Measurements from ENCODE around the gene SUGT1.

DNA sequence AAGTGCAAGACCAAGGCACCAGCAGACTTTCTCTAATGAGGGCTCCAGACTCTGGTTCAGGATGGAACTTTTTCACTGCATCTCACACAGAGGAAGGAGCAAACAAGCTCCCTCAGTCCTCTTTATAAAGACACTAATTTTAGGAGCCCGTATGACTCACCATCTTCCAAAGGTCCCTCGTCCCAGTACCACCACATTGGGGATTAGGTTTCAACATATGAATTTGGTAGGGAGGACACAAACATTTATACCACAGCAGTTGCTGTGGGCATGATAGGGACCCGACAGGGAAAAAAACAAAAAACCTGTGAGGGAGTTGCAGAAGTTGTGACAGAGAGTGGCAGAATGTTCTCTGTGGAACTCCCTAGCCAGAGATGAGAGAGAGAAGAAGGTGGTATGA lies 93.5 kb downstream of the SUGT1 start:
- TF ChIP-seq, protein P1, sequence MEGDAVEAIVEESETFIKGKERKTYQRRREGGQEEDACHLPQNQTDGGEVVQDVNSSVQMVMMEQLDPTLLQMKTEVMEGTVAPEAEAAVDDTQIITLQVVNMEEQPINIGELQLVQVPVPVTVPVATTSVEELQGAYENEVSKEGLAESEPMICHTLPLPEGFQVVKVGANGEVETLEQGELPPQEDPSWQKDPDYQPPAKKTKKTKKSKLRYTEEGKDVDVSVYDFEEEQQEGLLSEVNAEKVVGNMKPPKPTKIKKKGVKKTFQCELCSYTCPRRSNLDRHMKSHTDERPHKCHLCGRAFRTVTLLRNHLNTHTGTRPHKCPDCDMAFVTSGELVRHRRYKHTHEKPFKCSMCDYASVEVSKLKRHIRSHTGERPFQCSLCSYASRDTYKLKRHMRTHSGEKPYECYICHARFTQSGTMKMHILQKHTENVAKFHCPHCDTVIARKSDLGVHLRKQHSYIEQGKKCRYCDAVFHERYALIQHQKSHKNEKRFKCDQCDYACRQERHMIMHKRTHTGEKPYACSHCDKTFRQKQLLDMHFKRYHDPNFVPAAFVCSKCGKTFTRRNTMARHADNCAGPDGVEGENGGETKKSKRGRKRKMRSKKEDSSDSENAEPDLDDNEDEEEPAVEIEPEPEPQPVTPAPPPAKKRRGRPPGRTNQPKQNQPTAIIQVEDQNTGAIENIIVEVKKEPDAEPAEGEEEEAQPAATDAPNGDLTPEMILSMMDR (IDR thresholded peaks at IDR 0.05) = no peak
- TF ChIP-seq POLR2A (IDR thresholded peaks at IDR 0.05) = no peak

Data from heart left ventricle (tissue), 13 donors.